Stomach (tissue), 9 donors: ENCODE data around the gene ENDOD1. TPM values are rescaled to one million over a fixed set of nuclear protein-coding genes. Genes with fewer than 3 reads are reported as not detected.

Experiments used
- DNase-seq, 2 donors: peaks; one replicate each; pipeline versions ENCODE4 v3.0.0 to v3.0.0-alpha.2; 2013 to 2019
- H3K27ac ChIP-seq, 5 donors: fragments of 200-600 bp in 4 of 5; sonication (generic) in 4 of 5; one replicate each; pipeline ENCODE4 v1.5.1; 2013 to 2019; ENCODE audit warnings: mild to moderate bottlenecking in 1 of 5, moderate library complexity in 1 of 5
- H3K27me3 ChIP-seq, 3 donors: fragments of 200-600 bp; sonication (generic); one replicate each; pipeline ENCODE4 v1.5.1; 2017 to 2019; ENCODE audit warnings: mixed run types in 1 of 3
- H3K36me3 ChIP-seq, 4 donors: fragments of 200-600 bp; sonication (generic); 1 replicate in 3 of 4; 2 replicates in 1 of 4; pipeline ENCODE4 v1.5.1; 2016 to 2019
- H3K4me1 ChIP-seq, 4 donors: fragments of 200-600 bp; sonication (generic); one replicate each; pipeline ENCODE4 v1.5.1; 2016 to 2019
- H3K4me3 ChIP-seq, 4 donors: fragments of 200-600 bp; sonication (generic) in 3 of 4; one replicate each; pipeline ENCODE4 v1.5.1; 2016 to 2019; ENCODE audit warnings: mild to moderate bottlenecking in 1 of 4
- H3K9me3 ChIP-seq, 4 donors: fragments of 200-600 bp; sonication (generic); one replicate each; pipeline ENCODE4 v1.5.1; 2016 to 2019
- CTCF ChIP-seq, 7 experiments: fragments of 450-650 bp in 4 of 7; fragments of 200-600 bp in 3 of 7; sonication (generic) in 3 of 7; IDR thresholded peaks; one replicate each; pipeline ENCODE4 v1.5.1; 2016 to 2019; ENCODE audit warnings: antibody characterized with exemption in 7 of 7, control low read depth in 2 of 7, mild to moderate bottlenecking in 1 of 7
- EP300 ChIP-seq: sonication (generic); formaldehyde crosslinking; IDR thresholded peaks from one replicate; pipeline ENCODE4 v1.6.1; 2017; ENCODE audit warnings: antibody characterized with exemption
- POLR2A ChIP-seq, 4 donors: fragments of 450-650 bp; IDR thresholded peaks; one replicate each; pipeline ENCODE4 v1.6.1; 2016; ENCODE audit warnings: antibody characterized with exemption in 4 of 4, control low read depth in 2 of 4, mild to moderate bottlenecking in 1 of 4, moderate library complexity in 1 of 4
- POLR2AphosphoS5 ChIP-seq, 3 donors: sonication (generic); formaldehyde crosslinking; IDR thresholded peaks; one replicate each; pipeline ENCODE4 v1.6.1; 2016; ENCODE audit warnings: antibody characterized with exemption in 3 of 3
- WGBS, 5 donors: extraction: QIAGEN DNeasy Blood & Tissue Kit in 3 of 5; methylation state at CpG; one replicate each; pipeline versions ENCODE4 v1.1.5 to v1.1.7; 2013 to 2018; 5-methylcytosine and 5-hydroxymethylcytosine counted together
- intact Hi-C: fragments of 100-400 bp; cut with DNase I; formaldehyde crosslinking; loops from one replicate; pipeline ENCODE4 v1.15.1; 2023; ENCODE audit warnings: low total_unique reads
- polyA plus RNA-seq, 3 donors: library from polyadenylated mRNA; stranded (reverse); fragments of 200-250 nt; gene quantifications; one replicate each; pipeline ENCODE4 v1.2.3, GENCODE V29; 2013
- total RNA-seq, 5 donors: library from RNA; depleted of rRNA; stranded (reverse); fragments of >200 nt; gene quantifications; one replicate each; pipeline versions ENCODE4 v1.1.0 to v1.2.3, GENCODE V29; 2014 to 2016
- donor health status: healthy with polysubstance abuse.
- donor health status: Bipolar disorder and iron deficiency.
- donor health status: healthy.

Gene ENDOD1
- total and polyA plus RNA-seq, 8 donors = 2.4 to 32.2 (median 14.9) TPM

- H3K4me1 ChIP-seq = peaks cover 20 to 48% (median 37%) of the 10 kb centered on the region in 4 donors
- no peaks in the 10 kb centered on the region for H3K27me3 ChIP-seq
- intact Hi-C loops = no loop called here
- 86 to 96% (median 88%) methylated on average over 1 of the region's 1 CpG for WGBS, 5 donors
- no peak for DNase-seq
- no peak overlapping the region for H3K4me3 ChIP-seq
- no peak for TF ChIP-seq EP300
- no peak for TF ChIP-seq CTCF (IDR thresholded peaks at IDR 0.05)
- TF ChIP-seq POLR2A (IDR thresholded peaks at IDR 0.05) = no peak
- TF ChIP-seq POLR2AphosphoS5 (IDR thresholded peaks at IDR 0.05) = no peak
- no peaks in the 10 kb centered on the region for H3K9me3 ChIP-seq
- peaks cover 0 to 5% (median 2%) of the 10 kb centered on the region in 4 donors for H3K36me3 ChIP-seq
- no peak overlapping the region for H3K27ac ChIP-seq
Measured at GRCh38 chr11:95070471-95070870, 19.2 kb upstream of the ENDOD1 start.

GRCh38 chr11:95072948-95073347 is 16.7 kb upstream of the ENDOD1 start:
- no peak overlapping the region for H3K27ac ChIP-seq
- peaks cover 27 to 59% (median 48%) of the 10 kb centered on the region in 4 donors for H3K4me1 ChIP-seq
- no peak for DNase-seq
- H3K36me3 ChIP-seq = peaks cover 0 to 5% (median 2%) of the 10 kb centered on the region in 4 donors
- no peak for TF ChIP-seq EP300
- TF ChIP-seq POLR2A (IDR thresholded peaks at IDR 0.05) = no peak
- TF ChIP-seq CTCF (IDR thresholded peaks at IDR 0.05) = no peak
- no peak for TF ChIP-seq POLR2AphosphoS5 (IDR thresholded peaks at IDR 0.05)
- intact Hi-C loops = no loop called here
- no peaks in the 10 kb centered on the region for H3K27me3 ChIP-seq
- no peak overlapping the region for H3K4me3 ChIP-seq
- H3K9me3 ChIP-seq = no peaks in the 10 kb centered on the region

GRCh38 chr11:95074792-95075563 is 14.7 kb upstream of the ENDOD1 start:
- TF ChIP-seq POLR2AphosphoS5 (IDR thresholded peaks at IDR 0.05) (peak in 1 of 3 donors; percentile 51), POLR2A (IDR thresholded peaks at IDR 0.05) (no peak)
- 20 to 27% (median 22%) methylated on average over 8 of the region's 8 CpGs for WGBS, 5 donors
- H3K27ac ChIP-seq = peak overlapping the region; percentile 4 to 77 (median 47)

GRCh38 chr11:95076416-95076815 is 13.2 kb upstream of the ENDOD1 start:
- 3 to 15% (median 11%) methylated on average over 1 of the region's 1 CpG for WGBS, 5 donors
- TF ChIP-seq CTCF (IDR thresholded peaks at IDR 0.05) (no peak), POLR2AphosphoS5 (IDR thresholded peaks at IDR 0.05) (peak; percentile 22 to 55 (median 44)), EP300 (no peak), POLR2A (IDR thresholded peaks at IDR 0.05) (no peak)
- intact Hi-C loops = no loop called here
- Histone ChIP-seq H3K4me3 (no peak overlapping the region), H3K4me1 (peaks cover 19 to 31% (median 26%) of the 10 kb centered on the region in 4 donors), H3K27ac (peak overlapping the region in 3 of 5 donors; percentile 52 to 77 (median 54)), H3K27me3 (no peaks in the 10 kb centered on the region), H3K36me3 (no peaks in the 10 kb centered on the region), H3K9me3 (no peaks in the 10 kb centered on the region)
- DNase-seq = peak; percentile 39 to 67

More at GRCh38 chr11:95074792-95075563, 14.7 kb upstream of the ENDOD1 start:
- Histone ChIP-seq H3K4me1 (peaks cover 21 to 45% (median 35%) of the 10 kb centered on the region in 4 donors), H3K4me3 (no peak overlapping the region), H3K9me3 (no peaks in the 10 kb centered on the region), H3K36me3 (peaks cover 0 to 5% (median 2%) of the 10 kb centered on the region in 4 donors), H3K27me3 (no peaks in the 10 kb centered on the region)
- intact Hi-C loops = no loop called here
- peak; percentile 78 to 86 for DNase-seq

GRCh38 chr11:95076981-95077380 is 12.7 kb upstream of the ENDOD1 start:
- no peaks in the 10 kb centered on the region for H3K27me3 ChIP-seq
- H3K4me1 ChIP-seq = peaks cover 19 to 31% (median 26%) of the 10 kb centered on the region in 4 donors
- TF ChIP-seq EP300 (no peak), POLR2AphosphoS5 (IDR thresholded peaks at IDR 0.05) (no peak), CTCF (IDR thresholded peaks at IDR 0.05) (no peak), POLR2A (IDR thresholded peaks at IDR 0.05) (no peak)
- no peaks in the 10 kb centered on the region for H3K36me3 ChIP-seq
- no peaks in the 10 kb centered on the region for H3K9me3 ChIP-seq
- no peak for DNase-seq
- no peak overlapping the region for H3K4me3 ChIP-seq
- intact Hi-C loops = no loop called here
- peak overlapping the region in 1 of 5 donors; percentile 77 for H3K27ac ChIP-seq
